Measurements from ENCODE around the gene CELA3A. TPM values are rescaled to one million over a fixed set of nuclear protein-coding genes. Genes with fewer than 3 reads are reported as not detected.

CELA3A gene
- total and polyA plus RNA-seq, 2 of the 13 experiments (the other 11 are each of a cell fraction or from before 2014, with no cell fraction given): 0.09 TPM; not detected in 1

- TF ChIP-seq NFAT5 (CRISPR knock-in tag; IDR thresholded peaks at IDR 0.05) (no peak), ZBTB10 (CRISPR knock-in tag; IDR thresholded peaks at IDR 0.05; ENCODE audit: borderline replicate concordance) (no peak), PRDM15 (CRISPR knock-in tag; IDR thresholded peaks at IDR 0.05) (no peak), ISL2 (CRISPR knock-in tag; IDR thresholded peaks at IDR 0.05) (no peak), MXD3 (CRISPR knock-in tag; IDR thresholded peaks at IDR 0.05) (no peak; the same call in 1 of the 2 replicates), HOMEZ (CRISPR knock-in tag; IDR thresholded peaks at IDR 0.05; ENCODE audit: low read depth) (peak; percentile 23; the same call in 1 of the 2 replicates), MBNL3 (CRISPR knock-in tag; conservative IDR thresholded peaks at IDR 0.05) (no peak), SRSF4 (IDR thresholded peaks at IDR 0.05; ENCODE audit: low read depth, low read length, poor library complexity, severe bottlenecking) (no peak), PHF5A (CRISPR knock-in tag; IDR thresholded peaks at IDR 0.05; ENCODE audit: low read depth, unreplicated experiment) (no peak), MAFK (conservative IDR thresholded peaks at IDR 0.05 in 1 of 2, IDR thresholded peaks at IDR 0.05 in 1 of 2; ENCODE audit: low read length in 2 of 2) (no peak), ZNF274 (CRISPR knock-in tag; IDR thresholded peaks at IDR 0.05) (no peak), ZBTB14 (CRISPR knock-in tag; IDR thresholded peaks at IDR 0.05) (no peak)
Measured at GRCh38 chr1:22048351-22049192, 47.1 kb downstream of the CELA3A start (continued).
